DND-41 (cell line): ENCODE measurements around the gene UGT2B7.

Experiments used
- ATAC-seq: fragments of 200-7000 bp; cut with Tn5 transposase; 3 replicates; pipeline ENCODE4 v1.9.1; 2021; ENCODE audit warnings: low read depth; ENCODE audit not compliant: insufficient read depth
- DNase-seq: peaks from one replicate; pipeline ENCODE4 v3.0.0-alpha.2; 2020
- H2AFZ ChIP-seq: 2 replicates; pipeline ENCODE4 v1.6.0; 2012; ENCODE audit warnings: low read depth, low read length
- H3K27ac ChIP-seq: 2 replicates; pipeline ENCODE4 v1.5.1; 2012; ENCODE audit warnings: low read length, inconsistent platforms
- H3K27me3 ChIP-seq: fragments of 200-600 bp; sonication (generic); 2 replicates; pipeline ENCODE4 v1.6.0; 2012; ENCODE audit warnings: low read length, mild to moderate bottlenecking, inconsistent platforms; ENCODE audit not compliant: insufficient read depth, poor library complexity
- H3K36me3 ChIP-seq: 2 replicates; pipeline ENCODE4 v1.5.1; 2012; ENCODE audit warnings: low read length, inconsistent platforms; ENCODE audit not compliant: insufficient read depth
- H3K4me1 ChIP-seq: 2 replicates; pipeline ENCODE4 v1.5.1; 2012; ENCODE audit warnings: mild to moderate bottlenecking, low read length; ENCODE audit not compliant: insufficient read depth
- H3K4me2 ChIP-seq: 2 replicates; pipeline ENCODE4 v1.6.0; 2012; ENCODE audit warnings: mild to moderate bottlenecking, moderate library complexity, low read length, inconsistent platforms; ENCODE audit not compliant: insufficient read depth
- H3K4me3 ChIP-seq, 2 experiments: fragments of 200-600 bp in 1 of 2; shearing (Covaris generic) in 1 of 2; 2 replicates each; pipeline ENCODE4 v1.5.1; 2012 to 2016; ENCODE audit warnings: inconsistent platforms in 2 of 2, low read length in 2 of 2, mild to moderate bottlenecking in 2 of 2, low read depth in 1 of 2, moderate library complexity in 1 of 2
- H3K79me2 ChIP-seq: 2 replicates; pipeline ENCODE4 v1.6.0; 2012; ENCODE audit warnings: low read length, inconsistent platforms; ENCODE audit not compliant: insufficient read depth
- H3K9ac ChIP-seq: 2 replicates; pipeline ENCODE4 v1.6.0; 2012; ENCODE audit warnings: low read depth, mild to moderate bottlenecking, inconsistent platforms, low read length, moderate library complexity
- H3K9me3 ChIP-seq: 2 replicates; pipeline ENCODE4 v1.5.1; 2012; ENCODE audit warnings: low read length, moderate library complexity, mild to moderate bottlenecking, inconsistent platforms; ENCODE audit not compliant: insufficient read depth, severe bottlenecking
- H4K20me1 ChIP-seq: 2 replicates; pipeline ENCODE4 v1.6.0; 2012; ENCODE audit warnings: low read length; ENCODE audit not compliant: insufficient read depth
- CTCF ChIP-seq: IDR thresholded peaks from 2 replicates; pipeline ENCODE4 v1.5.1; 2012; ENCODE audit warnings: borderline replicate concordance, low read length, moderate library complexity, mild to moderate bottlenecking; ENCODE audit not compliant: poor library complexity, severe bottlenecking; ENCODE audit errors: extremely low read depth
- EZH2 ChIP-seq: IDR thresholded peaks from 3 replicates; pipeline ENCODE4 v1.6.1; 2012; ENCODE audit warnings: borderline replicate concordance, low read depth, mild to moderate bottlenecking, moderate library complexity, low read length, inconsistent platforms; ENCODE audit not compliant: severe bottlenecking

The UGT2B7 gene

GRCh38 chr4:69064391-69064790 lies 31.9 kb upstream of the UGT2B7 start:
- H3K27me3 ChIP-seq = no peaks in the 10 kb centered on the region
- no peak for ATAC-seq

GRCh38 chr4:69066945-69067344 lies 29.3 kb upstream of the UGT2B7 start:
- TF ChIP-seq CTCF = no peak
- no peak for TF ChIP-seq EZH2
- Histone ChIP-seq H3K9me3 (no peaks in the 10 kb centered on the region), H3K36me3 (no peaks in the 10 kb centered on the region), H3K27ac (no peak overlapping the region), H3K4me2 (no peak overlapping the region), H3K27me3 (no peaks in the 10 kb centered on the region), H3K4me1 (no peaks in the 10 kb centered on the region), H3K4me3 (no peak overlapping the region), H4K20me1 (no peaks in the 10 kb centered on the region), H2AFZ (no peak overlapping the region), H3K79me2 (no peaks in the 10 kb centered on the region), H3K9ac (no peak overlapping the region)
- ATAC-seq (no peak), DNase-seq (no peak)

More at GRCh38 chr4:69064391-69064790, 31.9 kb upstream of the UGT2B7 start:
- no peak for DNase-seq
- H3K4me1 ChIP-seq = no peaks in the 10 kb centered on the region
- no peak overlapping the region for H3K27ac ChIP-seq
- H3K4me3 ChIP-seq = no peak overlapping the region
- H3K36me3 ChIP-seq = no peaks in the 10 kb centered on the region
- no peaks in the 10 kb centered on the region for H3K79me2 ChIP-seq
- H3K9me3 ChIP-seq = no peaks in the 10 kb centered on the region
- no peaks in the 10 kb centered on the region for H4K20me1 ChIP-seq
- no peak overlapping the region for H2AFZ ChIP-seq
- H3K9ac ChIP-seq = no peak overlapping the region
- H3K4me2 ChIP-seq = no peak overlapping the region
- no peak for TF ChIP-seq CTCF
- TF ChIP-seq EZH2 = no peak

GRCh38 chr4:69069085-69069484 lies 27.2 kb upstream of the UGT2B7 start:
- Histone ChIP-seq H4K20me1 (no peaks in the 10 kb centered on the region), H3K27ac (no peak overlapping the region)
- TF ChIP-seq EZH2 = no peak

GRCh38 chr4:69070590-69070989 lies 25.7 kb upstream of the UGT2B7 start:
- Histone ChIP-seq H3K9me3 (no peaks in the 10 kb centered on the region), H3K4me3 (no peak overlapping the region), H2AFZ (no peak overlapping the region), H3K9ac (no peak overlapping the region), H3K36me3 (no peaks in the 10 kb centered on the region), H4K20me1 (no peaks in the 10 kb centered on the region), H3K27ac (no peak overlapping the region), H3K79me2 (no peaks in the 10 kb centered on the region), H3K27me3 (no peaks in the 10 kb centered on the region), H3K4me1 (no peaks in the 10 kb centered on the region), H3K4me2 (no peak overlapping the region)
- ATAC-seq (no peak), DNase-seq (no peak)
- TF ChIP-seq CTCF (no peak), EZH2 (no peak)

More at GRCh38 chr4:69069085-69069484, 27.2 kb upstream of the UGT2B7 start:
- H3K9ac ChIP-seq = no peak overlapping the region
- H3K27me3 ChIP-seq = no peaks in the 10 kb centered on the region
- no peaks in the 10 kb centered on the region for H3K79me2 ChIP-seq
- H3K4me1 ChIP-seq = no peaks in the 10 kb centered on the region
- H3K4me2 ChIP-seq = no peak overlapping the region
- no peak for DNase-seq
- no peak for ATAC-seq
- no peak overlapping the region for H3K4me3 ChIP-seq
- H3K36me3 ChIP-seq = no peaks in the 10 kb centered on the region
- no peaks in the 10 kb centered on the region for H3K9me3 ChIP-seq
- H2AFZ ChIP-seq = no peak overlapping the region
